GM21576 (cell line): ENCODE data around the gene SPOPL.
A peak's percentile ranks its signal among the peaks of the same experiment; 100 is the strongest.
"Not testable (repeated sequence)": the region's sequence is repeated elsewhere in the genome, so short reads cannot be mapped to it uniquely, and the experiment has no call there.

Source experiments
- ATAC-seq: cut with Tn5 transposase; IDR thresholded peaks from one replicate; pipeline ENCODE4 v1.9.1; 2021; ENCODE audit warnings: mild to moderate bottlenecking, moderate library complexity; ENCODE audit not compliant: unreplicated experiment

Gene SPOPL

DNA sequence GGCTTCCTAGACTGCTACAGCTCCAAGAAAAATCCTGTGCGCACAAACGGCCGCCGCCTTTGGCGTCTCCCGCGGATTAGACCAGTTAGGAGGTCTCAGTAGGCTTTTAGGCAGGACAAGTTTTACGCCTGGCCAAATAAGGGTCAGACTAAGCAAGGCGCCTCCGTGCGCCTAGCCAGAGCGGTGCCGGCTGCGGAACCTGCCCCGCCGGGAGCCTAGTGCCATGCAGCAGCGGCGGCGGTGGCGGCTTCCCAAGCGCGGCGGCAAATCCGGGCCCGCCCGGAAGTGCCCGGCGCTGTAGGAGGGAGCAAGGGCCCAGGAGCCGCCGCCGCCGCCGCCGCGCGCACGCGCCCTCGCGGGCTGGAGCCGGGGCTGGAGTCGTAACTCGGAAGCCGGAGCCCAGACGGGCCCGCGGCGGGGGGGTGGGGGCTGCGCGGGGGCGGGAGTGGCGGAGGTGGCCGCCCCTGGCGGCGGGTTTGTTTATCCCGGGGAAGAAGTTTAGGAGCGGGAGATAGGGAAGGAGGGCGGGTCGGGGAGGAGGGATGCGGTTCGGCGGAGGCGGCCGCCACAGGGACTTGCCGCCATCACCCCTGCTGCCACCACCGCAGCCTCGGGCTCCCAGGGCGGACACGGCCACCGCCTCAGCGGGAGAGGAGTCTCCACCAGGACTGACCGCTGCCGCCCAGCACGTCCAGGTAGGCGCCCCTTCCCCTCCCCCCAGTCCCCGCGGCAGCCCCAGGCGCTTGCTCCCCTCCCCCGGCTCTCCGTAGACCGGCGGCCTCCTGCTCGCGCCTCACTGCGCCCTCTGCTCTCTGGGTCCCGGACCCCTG, at the start of gene SPOPL:
Gene SPOPL, plus strand, starts transcription at position 346 of the 830 bp plus-strand sequence. CDS start 48,447 bp downstream, outside the sequence.
- peak; percentile 61 for ATAC-seq

- no peak for ATAC-seq
These were observed 49.2 kb upstream of the SPOPL start for GRCh38 chr2:138452324-138452723.

GRCh38 chr2:138453815-138454214, 47.8 kb upstream of the SPOPL start:
- no peak for ATAC-seq

DNA sequence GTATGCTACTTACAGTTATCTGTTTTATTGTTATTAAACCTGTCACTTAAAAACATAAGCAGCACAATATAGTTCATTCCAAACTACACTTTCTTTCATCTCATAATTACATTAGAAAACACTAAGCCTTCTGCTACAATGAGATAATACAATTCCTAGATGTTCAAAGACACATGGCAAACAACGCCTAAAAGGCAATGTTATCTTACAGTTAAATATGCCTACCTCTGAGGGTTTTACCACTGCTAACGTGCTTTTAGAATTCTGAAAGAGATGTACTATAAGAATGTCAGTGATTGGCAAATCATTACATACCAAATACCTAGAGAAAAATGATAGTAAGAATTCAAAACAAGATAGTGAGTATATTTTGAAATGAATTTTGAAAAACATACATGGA, 46.8 kb upstream of the SPOPL start:
- ATAC-seq: no peak

DNA sequence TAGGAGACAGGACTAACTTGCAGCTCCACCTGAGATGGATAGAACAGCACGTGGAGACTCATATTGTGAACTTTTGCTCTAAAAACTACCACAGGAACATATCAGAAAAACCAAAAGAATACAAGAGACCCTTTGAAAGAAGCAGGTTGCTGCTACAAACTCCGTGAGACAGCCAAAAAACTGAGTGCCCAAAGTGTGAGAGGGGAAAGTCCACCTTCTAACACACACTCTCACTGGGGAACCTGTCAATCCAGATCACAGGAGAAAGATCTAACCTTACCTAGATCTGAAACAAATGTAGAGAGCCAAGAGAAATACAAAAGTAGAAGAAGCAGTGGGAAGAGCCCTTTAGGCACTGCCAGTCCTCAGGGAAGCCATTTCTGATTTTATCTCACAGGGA, 46.3 kb upstream of the SPOPL start:
- ATAC-seq: no peak

DNA sequence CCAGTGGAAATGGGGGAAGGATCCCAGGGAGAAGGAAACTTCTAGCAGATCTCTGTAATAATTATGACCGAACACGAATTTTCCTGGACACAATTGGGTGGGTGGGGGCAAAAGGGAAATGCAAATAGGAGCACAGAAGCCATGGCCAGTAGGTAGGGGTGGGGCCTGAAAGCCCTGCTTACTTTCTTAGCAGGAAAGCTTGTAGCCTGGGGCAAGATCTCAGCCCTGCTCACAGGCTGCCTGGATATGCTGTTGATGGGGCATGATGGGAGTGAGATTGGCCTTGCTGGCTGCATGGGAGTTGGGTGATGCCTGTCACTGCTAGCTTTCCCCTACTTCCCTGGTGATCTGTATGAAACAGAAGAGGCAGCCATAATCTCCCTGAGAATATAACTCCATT, 45.9 kb upstream of the SPOPL start:
- no peak for ATAC-seq

GRCh38 chr2:138462689-138463088, 38.9 kb upstream of the SPOPL start:
- ATAC-seq: not testable (repeated sequence)

- no peak for ATAC-seq
These were observed 33.0 kb upstream of the SPOPL start for GRCh38 chr2:138468617-138469016.

DNA sequence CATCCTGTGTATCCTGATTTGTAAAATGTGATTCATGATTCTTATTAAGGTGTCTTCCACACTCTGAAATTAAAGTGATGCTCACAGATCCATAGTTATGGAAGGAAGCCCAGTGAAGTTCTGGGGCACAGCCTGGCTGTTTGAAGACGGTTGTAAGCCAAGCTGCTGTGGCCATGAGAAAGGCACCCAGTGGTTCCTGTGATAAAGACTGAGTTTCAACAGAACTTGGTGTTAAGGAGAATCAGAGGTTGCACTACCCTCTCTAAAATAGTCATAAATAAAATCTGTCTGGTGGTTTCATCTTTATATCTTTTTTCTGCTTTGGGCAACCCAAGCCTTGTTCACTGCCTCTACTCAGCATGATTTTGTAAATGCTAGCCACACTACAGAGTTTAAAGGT, 32.2 kb upstream of the SPOPL start:
- no peak for ATAC-seq

DNA sequence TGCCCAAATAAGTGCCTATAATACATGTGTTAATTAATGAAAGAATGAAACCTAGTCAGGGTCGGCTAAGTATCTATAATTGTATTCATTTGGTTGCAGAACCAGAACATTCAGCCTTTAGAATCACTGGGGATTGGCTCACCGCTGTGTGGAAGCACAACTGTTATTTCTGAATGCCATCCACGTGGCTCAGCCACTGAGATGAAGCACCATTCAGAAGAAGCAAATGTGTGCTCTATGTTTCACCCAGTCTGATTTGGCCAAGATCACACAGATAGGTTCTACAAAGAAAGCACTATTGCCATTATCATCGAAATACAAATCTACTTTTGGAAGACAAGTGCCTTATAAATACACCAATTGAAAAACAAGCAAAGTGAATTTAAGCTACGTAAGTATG, 30.6 kb upstream of the SPOPL start:
- no peak for ATAC-seq

GRCh38 chr2:138474100-138474825, 27.3 kb upstream of the SPOPL start:
- peak; percentile 34 for ATAC-seq

GRCh38 chr2:138475277-138475776, 26.2 kb upstream of the SPOPL start:
- ATAC-seq: peak; percentile 92

DNA sequence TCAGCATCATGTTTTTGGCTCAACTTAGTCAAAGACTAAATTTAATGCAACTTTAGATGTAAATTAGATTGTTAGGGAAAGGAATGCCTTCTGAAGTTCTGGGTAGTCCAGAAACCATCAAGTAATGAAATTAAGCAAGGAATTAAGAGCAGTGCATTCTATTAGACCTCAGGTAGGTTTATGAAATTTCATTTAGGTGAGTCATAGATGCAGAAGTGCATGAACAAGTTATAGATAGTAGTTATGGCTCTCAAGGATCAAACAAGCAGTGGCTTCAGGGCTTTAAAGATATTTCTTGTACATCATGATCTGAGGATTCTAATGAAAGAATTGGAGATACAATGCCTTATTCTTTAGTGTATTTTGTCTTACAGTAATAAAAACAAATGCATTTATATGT, 25.4 kb upstream of the SPOPL start:
- ATAC-seq: no peak

- no peak for ATAC-seq
These were observed 24.6 kb upstream of the SPOPL start for GRCh38 chr2:138476940-138477339.

DNA sequence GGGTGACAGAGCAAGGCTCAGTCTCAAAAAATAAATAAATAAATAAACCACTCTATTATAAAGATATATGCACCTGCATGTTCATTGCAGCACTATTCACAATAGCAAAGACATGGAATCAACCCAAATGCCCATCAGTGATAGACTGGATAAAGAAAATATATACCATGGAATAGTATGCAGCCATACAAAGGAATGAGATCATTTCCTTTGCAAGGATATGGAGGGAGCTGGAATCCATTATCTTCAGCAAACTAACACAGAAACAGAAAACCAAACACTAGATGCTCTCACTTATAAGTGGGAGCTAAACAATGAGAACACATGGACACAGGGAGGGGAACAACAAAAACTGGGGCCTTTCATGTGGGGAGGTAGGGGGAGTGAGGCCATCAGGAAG, 18.8 kb upstream of the SPOPL start:
- ATAC-seq: not testable (repeated sequence)

DNA sequence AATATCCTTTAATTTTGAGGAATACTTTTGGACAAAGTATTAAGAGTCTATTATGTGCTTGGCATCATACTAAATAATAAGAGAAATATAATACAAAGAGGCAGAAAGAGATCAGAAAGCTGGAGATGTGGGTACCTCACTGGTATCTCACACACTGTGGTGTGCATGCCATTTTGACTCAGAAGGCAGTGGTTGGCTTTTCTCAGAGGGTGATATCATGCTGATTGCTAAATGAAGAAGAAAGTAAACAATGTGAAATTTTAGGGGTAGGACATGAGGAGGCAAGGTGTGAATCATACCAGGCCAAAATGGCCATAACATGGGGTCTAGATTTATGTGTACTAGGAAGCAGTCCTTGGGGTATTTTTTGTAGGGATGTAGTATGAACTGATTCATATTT, 16.6 kb upstream of the SPOPL start:
- no peak for ATAC-seq

GRCh38 chr2:138486363-138487198, 15.0 kb upstream of the SPOPL start:
- ATAC-seq: no peak

DNA sequence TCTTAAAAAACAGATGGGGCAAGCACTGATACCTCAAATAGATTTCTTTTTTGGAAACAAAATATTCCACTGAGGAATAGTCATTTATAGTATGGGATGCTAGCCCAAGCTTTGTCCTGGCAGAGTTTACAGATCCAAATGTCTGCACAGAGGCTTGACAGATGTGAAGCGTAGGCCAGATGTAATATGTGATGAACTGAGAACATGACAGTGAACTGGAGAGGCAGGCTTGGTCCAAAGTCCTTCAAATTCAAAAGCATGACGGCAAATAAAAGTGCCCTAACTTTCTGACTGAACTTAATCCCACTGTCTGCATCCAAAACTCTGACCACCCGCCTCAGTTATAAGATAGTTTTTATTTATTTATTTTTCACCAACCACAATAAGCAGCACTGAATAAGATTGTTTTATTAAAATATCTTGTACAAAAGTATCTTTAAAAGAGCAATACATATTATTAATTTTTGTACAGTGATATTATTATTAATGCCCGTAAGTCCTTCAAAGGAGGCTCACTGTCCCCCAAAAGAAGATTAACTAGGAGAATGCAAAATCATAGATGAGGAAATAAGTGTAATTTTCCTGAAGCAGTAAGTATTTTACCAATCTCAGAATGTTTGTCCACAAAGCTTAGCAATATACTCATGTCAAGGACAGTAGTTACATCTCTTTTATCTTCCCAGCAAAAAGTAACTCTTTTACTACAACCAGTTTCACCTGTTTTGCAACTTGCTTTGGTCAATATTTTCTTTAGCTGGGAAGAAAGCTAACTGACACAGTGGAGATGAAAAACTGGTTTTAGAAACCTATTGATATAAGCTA, 10.7 kb upstream of the SPOPL start:
- ATAC-seq: no peak

- no peak for ATAC-seq
These were observed 10.1 kb upstream of the SPOPL start for GRCh38 chr2:138491495-138491862.

DNA sequence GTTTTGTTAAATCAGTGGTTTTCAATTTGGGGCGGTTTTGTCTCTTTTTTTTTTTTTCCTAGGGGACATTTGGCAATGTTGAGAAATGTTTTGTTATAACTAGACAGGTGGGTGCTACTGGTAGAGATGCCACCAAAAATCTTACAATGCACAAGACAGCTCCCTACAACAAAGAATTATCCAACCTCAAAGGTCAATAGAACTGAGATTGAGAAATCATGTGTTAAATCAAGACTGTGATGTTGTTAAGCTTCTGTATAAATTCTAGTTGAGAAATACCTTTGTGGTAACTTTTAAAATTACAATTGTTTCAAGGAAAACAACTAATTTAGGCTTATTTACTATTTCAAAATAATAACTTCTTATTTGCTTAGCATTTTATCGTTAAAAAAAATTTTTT, 9.4 kb upstream of the SPOPL start:
- ATAC-seq: no peak
